Liver (tissue), 9 donors: Measurements from ENCODE around the gene MUTYH. TPM values are rescaled to one million over a fixed set of nuclear protein-coding genes. Genes with fewer than 3 reads are reported as not detected.

ENCODE experiments used
- DNase-seq: peaks from one replicate; pipeline ENCODE4 v3.0.0-alpha.2; 2017; ENCODE audit warnings: low spot score
- H3K27ac ChIP-seq, 2 donors: one replicate each; pipeline ENCODE4 v1.7.0; 2013; ENCODE audit warnings: inconsistent platforms in 2 of 2, low read length in 2 of 2, control low read depth in 1 of 2, low read depth in 1 of 2, mild to moderate bottlenecking in 1 of 2
- H3K27me3 ChIP-seq, 4 donors: one replicate each; pipeline versions ENCODE4 v1.6.1 to v1.7.0; 2013; ENCODE audit warnings: low read length in 3 of 4, inconsistent platforms in 1 of 4, mild to moderate bottlenecking in 1 of 4, moderate library complexity in 1 of 4; ENCODE audit not compliant: control insufficient read depth in 4 of 4, insufficient read depth in 4 of 4
- H3K36me3 ChIP-seq, 4 donors: one replicate each; pipeline versions ENCODE4 v1.6.1 to v1.7.0; 2013; ENCODE audit warnings: low read length in 3 of 4, mild to moderate bottlenecking in 3 of 4, low read depth in 1 of 4, moderate library complexity in 1 of 4; ENCODE audit not compliant: control insufficient read depth in 4 of 4, insufficient read depth in 3 of 4
- H3K4me1 ChIP-seq, 4 donors: one replicate each; pipeline versions ENCODE4 v1.6.1 to v1.7.0; 2013; ENCODE audit warnings: low read length in 3 of 4, mild to moderate bottlenecking in 3 of 4, moderate library complexity in 1 of 4; ENCODE audit not compliant: control insufficient read depth in 4 of 4, insufficient read depth in 4 of 4
- H3K4me3 ChIP-seq, 3 donors: one replicate each; pipeline versions ENCODE4 v1.6.1 to v1.7.0; 2013; ENCODE audit warnings: low read length in 3 of 3, control low read depth in 1 of 3, low read depth in 1 of 3, mild to moderate bottlenecking in 1 of 3
- H3K9ac ChIP-seq, 2 donors: one replicate each; pipeline ENCODE4 v1.7.0; 2013; ENCODE audit warnings: low read length in 2 of 2, mild to moderate bottlenecking in 2 of 2, moderate library complexity in 2 of 2, control low read depth in 1 of 2, low read depth in 1 of 2
- H3K9me3 ChIP-seq, 4 donors: one replicate each; pipeline versions ENCODE4 v1.6.1 to v1.7.0; 2013; ENCODE audit warnings: low read length in 3 of 4; ENCODE audit not compliant: control insufficient read depth in 4 of 4
- ATF3 ChIP-seq: IDR thresholded peaks from 2 replicates; pipeline ENCODE4 v1.6.1; 2016; ENCODE audit warnings: antibody characterized with exemption
- CTCF ChIP-seq: fragments of 150-350 bp; IDR thresholded peaks from 2 replicates; pipeline ENCODE4 v1.5.1; 2017; ENCODE audit warnings: improper control_type of control experiment, low read depth, low read length; ENCODE audit not compliant: missing input control
- EGR1 ChIP-seq, 2 donors: IDR thresholded peaks; 2 replicates each; pipeline ENCODE4 v1.6.1; 2016 to 2018; ENCODE audit warnings: antibody characterized with exemption in 2 of 2, low read depth in 2 of 2
- FOXA1 ChIP-seq: IDR thresholded peaks from 2 replicates; pipeline ENCODE4 v1.6.1; 2016; ENCODE audit warnings: antibody characterized with exemption
- FOXA2 ChIP-seq: IDR thresholded peaks from 2 replicates; pipeline ENCODE4 v1.6.1; 2016; ENCODE audit warnings: antibody characterized with exemption
- GABPA ChIP-seq, 2 donors: IDR thresholded peaks in 1 of 2; conservative IDR thresholded peaks in 1 of 2; 2 replicates each; pipeline ENCODE4 v1.6.1; 2016; ENCODE audit warnings: antibody characterized with exemption in 2 of 2, mild to moderate bottlenecking in 1 of 2, moderate library complexity in 1 of 2
- HNF4A ChIP-seq, 2 donors: conservative IDR thresholded peaks; 2 replicates each; pipeline ENCODE4 v1.6.1; 2016; ENCODE audit warnings: antibody characterized with exemption in 2 of 2, mild to moderate bottlenecking in 2 of 2
- HNF4G ChIP-seq: IDR thresholded peaks from 2 replicates; pipeline ENCODE4 v1.6.1; 2016; ENCODE audit warnings: antibody characterized with exemption
- JUND ChIP-seq, 2 donors: IDR thresholded peaks; 2 replicates each; pipeline ENCODE4 v1.6.1; 2016; ENCODE audit warnings: antibody characterized with exemption in 2 of 2
- NR2F2 ChIP-seq: IDR thresholded peaks from 2 replicates; pipeline ENCODE4 v1.6.1; 2016; ENCODE audit warnings: antibody characterized with exemption
- REST ChIP-seq: IDR thresholded peaks from 2 replicates; pipeline ENCODE4 v1.6.1; 2016; ENCODE audit warnings: antibody characterized with exemption, mild to moderate bottlenecking
- RXRA ChIP-seq, 2 donors: IDR thresholded peaks; 2 replicates each; pipeline ENCODE4 v1.6.1; 2017 to 2018; ENCODE audit warnings: antibody characterized with exemption in 2 of 2, mild to moderate bottlenecking in 1 of 2
- SP1 ChIP-seq: IDR thresholded peaks from 2 replicates; pipeline ENCODE4 v1.6.1; 2018; ENCODE audit warnings: antibody characterized with exemption, mild to moderate bottlenecking
- YY1 ChIP-seq: IDR thresholded peaks from 2 replicates; pipeline ENCODE4 v1.6.1; 2016; ENCODE audit warnings: antibody characterized with exemption, mild to moderate bottlenecking
- ZBTB33 ChIP-seq: IDR thresholded peaks from 2 replicates; pipeline ENCODE4 v1.6.1; 2016; ENCODE audit warnings: antibody characterized with exemption
- WGBS: extraction: QIAGEN DNeasy Blood & Tissue Kit; methylation state at CpG from one replicate; pipeline ENCODE4 v1.1.7; 2013; 5-methylcytosine and 5-hydroxymethylcytosine counted together
- polyA plus RNA-seq, 2 donors: library from polyadenylated mRNA; stranded (reverse) in 1 of 2; unstranded in 1 of 2; fragments of 200-250 nt in 1 of 2; fragments of >200 nt in 1 of 2; fragmentation: Nextera tagmentation in 1 of 2; extraction: Ambion mirVana in 1 of 2; gene quantifications; one replicate each; pipeline versions ENCODE4 v1.2.1 to v1.2.3, GENCODE V29; 2013 to 2015
- total RNA-seq, 2 donors: library from RNA; depleted of rRNA; stranded (reverse); fragments of >200 nt; gene quantifications; one replicate each; pipeline ENCODE4 v1.2.3, GENCODE V29; 2014
- TF ChIP-seq, protein P1 (sequence below): IDR thresholded peaks from 2 replicates; pipeline ENCODE4 v1.6.1; 2016; ENCODE audit warnings: antibody characterized with exemption
- donor health status: healthy.
- donor health status: healthy.
- donor health status: healthy.
- donor health status: healthy.
- donor health status: healthy.

The MUTYH gene
- total and polyA plus RNA-seq, 4 donors: 5.2 to 10.0 (median 8.2) TPM

DNA sequence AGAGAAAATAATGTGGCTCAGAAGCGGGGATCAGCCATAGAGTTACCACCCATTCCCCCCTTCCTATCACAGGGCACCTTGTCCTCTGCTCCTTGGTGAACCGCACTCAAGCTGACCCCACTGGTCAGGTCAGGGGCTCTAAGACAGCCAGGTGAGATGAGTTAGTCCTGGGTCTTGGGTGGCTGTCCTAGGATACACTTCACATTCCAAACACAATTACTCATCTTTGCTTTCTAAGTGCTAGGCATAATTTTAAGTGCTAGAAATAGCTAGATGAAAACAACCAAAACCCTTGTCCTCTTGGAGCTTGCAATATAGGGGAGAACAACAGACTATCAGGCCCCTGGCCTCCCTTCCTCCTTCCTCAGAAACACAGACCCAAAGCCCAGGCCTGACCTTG is 7.8 kb upstream of the MUTYH start:
- 97% methylated on average over 2 of the region's 2 CpGs for WGBS
- Histone ChIP-seq H3K36me3 (peaks cover 3 to 37% (median 16%) of the 10 kb centered on the region in 4 donors), H3K4me3 (no peak overlapping the region), H3K27me3 (no peaks in the 10 kb centered on the region), H3K27ac (no peak overlapping the region), H3K4me1 (peaks cover 0 to 14% (median 10%) of the 10 kb centered on the region in 4 donors), H3K9me3 (no peaks in the 10 kb centered on the region), H3K9ac (no peak overlapping the region)
- no peak for TF ChIP-seq HNF4G
- no peak for TF ChIP-seq EGR1 (IDR thresholded peaks at IDR 0.05; ENCODE audit: low read depth in 2 of 2)
- TF ChIP-seq REST: no peak
- no peak for TF ChIP-seq SP1
- TF ChIP-seq FOXA2: no peak
- TF ChIP-seq GABPA (IDR thresholded peaks at IDR 0.05 in 1 of 2, conservative IDR thresholded peaks at IDR 0.05 in 1 of 2): no peak
- no peak for TF ChIP-seq ZBTB33
- no peak for DNase-seq

- Histone ChIP-seq H3K27me3 (no peaks in the 10 kb centered on the region), H3K9ac (no peak overlapping the region), H3K4me3 (no peak overlapping the region), H3K4me1 (peaks cover 0 to 14% (median 13%) of the 10 kb centered on the region in 4 donors), H3K27ac (no peak overlapping the region), H3K9me3 (no peaks in the 10 kb centered on the region), H3K36me3 (peaks cover 6 to 50% (median 23%) of the 10 kb centered on the region in 4 donors)
- 95% methylated on average over 2 of the region's 2 CpGs for WGBS
- no peak for DNase-seq
- TF ChIP-seq YY1 (no peak), JUND (IDR thresholded peaks at IDR 0.05) (no peak), HNF4G (no peak), ZBTB33 (no peak), CTCF (no peak), NR2F2 (no peak), HNF4A (conservative IDR thresholded peaks at IDR 0.05) (no peak), FOXA1 (no peak), ATF3 (no peak), RXRA (IDR thresholded peaks at IDR 0.05) (no peak)
- TF ChIP-seq, protein P1, sequence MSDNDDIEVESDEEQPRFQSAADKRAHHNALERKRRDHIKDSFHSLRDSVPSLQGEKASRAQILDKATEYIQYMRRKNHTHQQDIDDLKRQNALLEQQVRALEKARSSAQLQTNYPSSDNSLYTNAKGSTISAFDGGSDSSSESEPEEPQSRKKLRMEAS: no peak
Observed at GRCh38 chr1:45346473-45346872, 6.2 kb upstream of the MUTYH start.
